HepG2 (cell line): ENCODE data around the gene SNX13. TPM values are rescaled to one million over a fixed set of nuclear protein-coding genes. Genes with fewer than 3 reads are reported as not detected.

Source experiments
- ATAC-seq: fragments of 200-7000 bp; cut with Tn5 transposase; 3 replicates; pipeline ENCODE4 v1.9.1; 2020; ENCODE audit warnings: mild to moderate bottlenecking, moderate library complexity
- BruUV-seq: library from RNA; stranded (reverse); fragments of 400-500 nt; replicated peaks from 2 replicates; lab custom pipeline; 2021; lab: Mats Ljungman, UMichigan
- CTCF ChIA-PET: fragments of 300-600 bp; formaldehyde crosslinking; extraction: SDS; loops from one replicate; lab custom pipeline; 2021; ENCODE audit warnings: low total read pairs, inconsistent platforms, low intra/inter-chr PET ratio; lab: Yijun Ruan, JAX
- POLR2A ChIA-PET: fragments of 350-600 bp; sonication (Branson Sonifier 250); formaldehyde crosslinking; loops from one replicate; lab custom pipeline; 2020; ENCODE audit warnings: antibody characterized with exemption, inconsistent platforms; lab: Yijun Ruan, JAX
- DNase-seq: peaks from one replicate; pipeline ENCODE4 v3.0.0-alpha.2; 2015; ENCODE audit warnings: low spot score
- FAIRE-seq: peaks from 3 replicates; lab custom pipeline; 2011; peaks lifted over from hg19 to GRCh38; lab: Jason Lieb, UNC
- H2AFZ ChIP-seq: one replicate; pipeline ENCODE4 v1.6.1; 2011; ENCODE audit warnings: low read length, inconsistent platforms
- H3K27ac ChIP-seq: fragments of 300-600 bp; 3 replicates; pipeline ENCODE4 v1.8.0; 2011; ENCODE audit warnings: mixed run types, mild to moderate bottlenecking, mixed read lengths, low read length, inconsistent platforms; ENCODE audit not compliant: insufficient read depth; ENCODE audit errors: extremely low read length
- H3K27me3 ChIP-seq, 2 experiments: fragments of 200-600 bp in 1 of 2; 2 replicates in 1 of 2; 3 replicates in 1 of 2; pipeline versions ENCODE4 v1.6.0 to v1.8.0; 2011; ENCODE audit warnings: low read length in 2 of 2, mild to moderate bottlenecking in 2 of 2, moderate library complexity in 2 of 2, inconsistent platforms in 1 of 2; ENCODE audit not compliant: insufficient read depth in 2 of 2, control insufficient read depth in 1 of 2
- H3K36me3 ChIP-seq, 2 experiments: fragments of 200-600 bp in 1 of 2; replicated peaks in 1 of 2; 2 replicates in 1 of 2; 3 replicates in 1 of 2; pipeline versions ENCODE4 v1.5.1 to v1.8.0; 2011; ENCODE audit warnings: low read length in 2 of 2, inconsistent platforms in 1 of 2; ENCODE audit not compliant: insufficient read depth in 2 of 2, control insufficient read depth in 1 of 2
- H3K4me1 ChIP-seq: 2 replicates; pipeline ENCODE4 v1.5.1; 2012; ENCODE audit warnings: low read length, inconsistent platforms; ENCODE audit not compliant: insufficient read depth
- H3K4me2 ChIP-seq: 2 replicates; pipeline ENCODE4 v1.6.0; 2011; ENCODE audit warnings: low read depth, low read length, inconsistent platforms
- H3K4me3 ChIP-seq, 3 experiments: fragments of 200-600 bp in 1 of 3; sonication (generic), shearing (Covaris generic) in 1 of 3; replicated peaks in 1 of 3; 2 replicates each; pipeline ENCODE4 v1.5.1; 2011 to 2016; ENCODE audit warnings: low read length in 3 of 3, inconsistent platforms in 2 of 3, low read depth in 2 of 3, mild to moderate bottlenecking in 2 of 3, control low read depth in 1 of 3, mixed read lengths in 1 of 3; ENCODE audit not compliant: insufficient read depth in 1 of 3
- H3K79me2 ChIP-seq: one replicate; pipeline ENCODE4 v1.6.1; 2011; ENCODE audit warnings: low read length, inconsistent platforms; ENCODE audit not compliant: insufficient read depth
- H3K9ac ChIP-seq: 2 replicates; pipeline ENCODE4 v1.6.0; 2011; ENCODE audit warnings: mild to moderate bottlenecking, low read depth, low read length, inconsistent platforms; ENCODE audit not compliant: insufficient read depth
- H3K9me3 ChIP-seq: 2 replicates; pipeline ENCODE4 v1.5.1; 2012; ENCODE audit warnings: mild to moderate bottlenecking, low read length
- H4K20me1 ChIP-seq: 2 replicates; pipeline ENCODE4 v1.6.0; 2011; ENCODE audit warnings: inconsistent platforms, mild to moderate bottlenecking, low read length, moderate library complexity; ENCODE audit not compliant: insufficient read depth
- FOXK1 ChIP-seq: sonication (generic); formaldehyde crosslinking; IDR thresholded peaks from 2 replicates; pipeline ENCODE4 v1.4.0; 2020; ENCODE audit warnings: low read depth, missing genetic modification reagents, borderline replicate concordance
- HMGXB3 ChIP-seq: sonication (generic); formaldehyde crosslinking; IDR thresholded peaks from 2 replicates; pipeline ENCODE4 v1.4.0; 2020; ENCODE audit warnings: missing genetic modification reagents, borderline replicate concordance
- KDM2A ChIP-seq: sonication (generic); formaldehyde crosslinking; IDR thresholded peaks from 2 replicates; pipeline ENCODE4 v1.4.0; 2020; ENCODE audit warnings: low read depth, missing genetic modification reagents, borderline replicate concordance
- MAFF ChIP-seq: IDR thresholded peaks from 2 replicates; pipeline ENCODE4 v1.6.1; 2011; ENCODE audit warnings: low read depth, low read length, improper control_type of control experiment
- NCOA5 ChIP-seq: sonication (generic); formaldehyde crosslinking; IDR thresholded peaks from 2 replicates; pipeline ENCODE4 v1.4.0; 2020; ENCODE audit warnings: missing genetic modification reagents
- REL ChIP-seq: sonication (generic); formaldehyde crosslinking; conservative IDR thresholded peaks from 2 replicates; pipeline ENCODE4 v1.8.0; 2022; ENCODE audit warnings: mild to moderate bottlenecking, missing genetic modification reagents, moderate library complexity
- SETDB1 ChIP-seq: sonication (generic); formaldehyde crosslinking; IDR thresholded peaks from 2 replicates; pipeline ENCODE4 v1.5.1; 2020; ENCODE audit warnings: missing genetic modification reagents, mild to moderate bottlenecking, borderline replicate concordance
- SIN3A ChIP-seq: IDR thresholded peaks from 2 replicates; pipeline ENCODE4 v1.6.1; 2011; ENCODE audit warnings: low read depth, mild to moderate bottlenecking, control low read depth, low read length, borderline replicate concordance
- SNAI1 ChIP-seq: sonication (generic); formaldehyde crosslinking; IDR thresholded peaks from 2 replicates; pipeline ENCODE4 v1.5.0; 2020; ENCODE audit warnings: mild to moderate bottlenecking, missing genetic modification reagents, borderline replicate concordance
- TFDP1 ChIP-seq: IDR thresholded peaks from 2 replicates; pipeline ENCODE4 v1.6.1; 2016; ENCODE audit warnings: missing compliant biosample characterization, missing genetic modification reagents, borderline replicate concordance
- ZBTB42 ChIP-seq: sonication (generic); formaldehyde crosslinking; IDR thresholded peaks from 2 replicates; pipeline ENCODE4 v1.5.0; 2020; ENCODE audit warnings: mild to moderate bottlenecking, missing genetic modification reagents
- ZFP36L2 ChIP-seq: sonication (generic); formaldehyde crosslinking; IDR thresholded peaks from 2 replicates; pipeline ENCODE4 v1.4.0; 2020; ENCODE audit warnings: missing genetic modification reagents
- ZNF644 ChIP-seq: IDR thresholded peaks from 2 replicates; pipeline ENCODE4 v1.6.1; 2016; ENCODE audit warnings: low read depth
- WGBS: methylation state at CpG from one replicate; pipeline ENCODE4 v1.1.6; 2017; ENCODE audit warnings: low lambda C conversion rate; 5-methylcytosine and 5-hydroxymethylcytosine counted together
- in situ Hi-C: cut with HindIII; loops from 2 replicates; pipeline ENCODE4 v1.10.0; 2017; ENCODE audit warnings: low pct_unique_long_range_greater_than_20kb; ENCODE audit not compliant: extremely low pct_ligation_motif_present
- intact Hi-C: fragments of 100-400 bp; cut with micrococcal nuclease; formaldehyde crosslinking; loops from one replicate; pipeline ENCODE4 v1.10.0; 2022; ENCODE audit not compliant: unreplicated experiment
- polyA plus RNA-seq, 8 experiments: library from polyadenylated mRNA; depleted of rRNA in 3 of 8; stranded (reverse) in 7 of 8; unstranded in 1 of 8; fragments of >200 nt; fragmentation: Illumina TruSeq in 4 of 8; extraction: Trizol in 4 of 8; gene quantifications; 2 replicates each; pipeline versions ENCODE4 v1.2.1 to v1.2.3, GENCODE V29; 2011 to 2016; ENCODE audit warnings: low read depth in 4 of 8, missing spikeins in 1 of 8, mixed read lengths in 1 of 8; ENCODE audit not compliant: insufficient read depth in 1 of 8
- total RNA-seq, 5 experiments: library from RNA; depleted of rRNA; stranded (reverse); fragments of >200 nt; fragmentation: Illumina TruSeq; extraction: Trizol; gene quantifications; 2 replicates each; pipeline ENCODE4 v1.2.3, GENCODE V29; 2016; ENCODE audit warnings: low read depth in 1 of 5
- TF ChIP-seq, protein P1 (sequence below), 2 experiments: fragments of 450-650 bp in 1 of 2; sonication (generic) in 1 of 2; formaldehyde crosslinking; IDR thresholded peaks; 2 replicates each; pipeline versions ENCODE4 v1.5.0 to v1.8.0; 2020 to 2022; ENCODE audit warnings: mild to moderate bottlenecking in 1 of 2, missing genetic modification reagents in 1 of 2

Gene SNX13
- total and polyA plus RNA-seq, 2 of the 13 experiments (the other 11 are each of a cell fraction or from before 2014, with no cell fraction given), result 14.3 to 32.3 TPM

DNA sequence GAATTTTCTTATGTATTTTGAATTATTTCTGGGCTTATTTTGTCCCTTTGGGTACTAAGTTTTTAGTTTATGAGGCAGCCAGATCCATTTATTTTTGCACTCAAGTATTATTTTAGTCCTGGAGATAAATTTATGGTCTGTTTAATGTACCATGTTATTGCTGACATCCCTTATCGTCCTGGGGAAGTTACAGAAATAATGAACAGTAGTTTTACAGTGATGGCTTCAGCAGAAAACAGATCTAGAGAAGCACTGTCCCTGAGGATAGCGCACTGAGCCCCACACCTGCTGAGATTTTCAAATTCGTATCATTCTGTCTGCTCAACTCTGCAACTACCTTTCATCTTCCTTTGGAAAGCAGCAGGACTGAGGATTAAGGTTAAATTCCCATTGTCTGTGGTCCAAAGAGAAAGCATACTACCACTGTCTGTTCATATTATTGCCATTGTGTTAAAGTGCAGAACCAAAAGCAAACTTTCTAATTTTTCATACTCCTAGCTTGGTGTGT lies 168.3 kb downstream of the SNX13 start:
- no peak for FAIRE-seq
- POLR2A ChIA-PET, result no interaction called here
- CTCF ChIA-PET, result no interaction called here

More for the DNA sequence above, 168.3 kb downstream of the SNX13 start:
- Histone ChIP-seq H3K36me3 (no peaks in the 10 kb centered on the region), H3K27ac (no peak overlapping the region), H3K27me3 (no peaks in the 10 kb centered on the region), H3K4me1 (peaks cover 20% of the 10 kb centered on the region), H3K4me2 (no peak overlapping the region), H4K20me1 (no peaks in the 10 kb centered on the region; the same call in 1 of the 2 replicates), H3K9ac (no peak overlapping the region), H3K4me3 (no peak overlapping the region), H3K9me3 (no peaks in the 10 kb centered on the region), H3K79me2 (no peaks in the 10 kb centered on the region), H2AFZ (no peak overlapping the region)
- 75% methylated on average over 3 of the region's 3 CpGs for WGBS
- no peak for ATAC-seq
- no peak for TF ChIP-seq TFDP1 (CRISPR knock-in tag)
- TF ChIP-seq HMGXB3 (CRISPR knock-in tag), result no peak
- no peak for TF ChIP-seq NCOA5
- TF ChIP-seq SETDB1, result no peak
- no peak for TF ChIP-seq ZNF644 (CRISPR knock-in tag)
- TF ChIP-seq, protein P1, sequence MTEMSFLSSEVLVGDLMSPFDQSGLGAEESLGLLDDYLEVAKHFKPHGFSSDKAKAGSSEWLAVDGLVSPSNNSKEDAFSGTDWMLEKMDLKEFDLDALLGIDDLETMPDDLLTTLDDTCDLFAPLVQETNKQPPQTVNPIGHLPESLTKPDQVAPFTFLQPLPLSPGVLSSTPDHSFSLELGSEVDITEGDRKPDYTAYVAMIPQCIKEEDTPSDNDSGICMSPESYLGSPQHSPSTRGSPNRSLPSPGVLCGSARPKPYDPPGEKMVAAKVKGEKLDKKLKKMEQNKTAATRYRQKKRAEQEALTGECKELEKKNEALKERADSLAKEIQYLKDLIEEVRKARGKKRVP (CRISPR knock-in tag; IDR thresholded peaks at IDR 0.05), result no peak
- no peak for TF ChIP-seq MAFF
- TF ChIP-seq REL (CRISPR knock-in tag), result no peak
- TF ChIP-seq KDM2A (CRISPR knock-in tag), result no peak
- no peak for TF ChIP-seq ZFP36L2 (CRISPR knock-in tag)
- no peak for TF ChIP-seq SNAI1 (CRISPR knock-in tag)
- TF ChIP-seq FOXK1 (CRISPR knock-in tag), result no peak
- no peak for TF ChIP-seq SIN3A
- TF ChIP-seq ZBTB42 (CRISPR knock-in tag), result no peak
- intact Hi-C loops (loop anchor here (2.0 to 10.0 kb wide), 2 partner anchors 93 to 549 kb away; no protein-coding TSS in a partner anchor), in situ Hi-C loops (loop anchor here (10.0 kb wide), 1 partner anchor 553 kb away; no protein-coding TSS in a partner anchor)
- DNase-seq, result no peak
- BruUV-seq, result no TSS peak
